Measurements from ENCODE around the gene ZBTB25.

Gene ZBTB25

GRCh38 chr14:64478634-64479250 is 24.9 kb downstream of the ZBTB25 start:
- DNase-seq (ENCODE audit: low read depth in 2 of 2), result no peak

DNA sequence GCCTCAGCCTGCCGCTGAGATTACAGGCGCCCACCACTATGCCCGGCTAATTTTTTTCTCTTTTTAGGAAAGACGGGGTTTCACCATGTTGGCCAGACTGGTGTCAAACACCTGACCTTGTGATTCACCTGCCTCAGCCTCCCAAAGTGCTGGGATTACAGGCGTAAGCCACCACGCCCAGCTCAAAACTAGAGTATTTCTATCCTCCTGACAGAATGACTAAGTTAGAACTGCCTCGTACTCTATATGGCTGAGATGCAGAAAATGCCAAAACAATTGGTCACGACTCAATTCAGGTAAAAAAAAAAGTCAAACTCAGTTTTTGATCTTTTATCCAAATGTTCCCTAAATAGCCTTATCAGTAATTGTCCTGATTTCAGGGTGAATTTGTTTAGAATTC is 27.2 kb downstream of the ZBTB25 start:
- no peak for DNase-seq (ENCODE audit: low read depth in 2 of 2)

GRCh38 chr14:64475585-64476273 is 27.9 kb downstream of the ZBTB25 start:
- DNase-seq (ENCODE audit: low read depth in 2 of 2), result no peak

DNA sequence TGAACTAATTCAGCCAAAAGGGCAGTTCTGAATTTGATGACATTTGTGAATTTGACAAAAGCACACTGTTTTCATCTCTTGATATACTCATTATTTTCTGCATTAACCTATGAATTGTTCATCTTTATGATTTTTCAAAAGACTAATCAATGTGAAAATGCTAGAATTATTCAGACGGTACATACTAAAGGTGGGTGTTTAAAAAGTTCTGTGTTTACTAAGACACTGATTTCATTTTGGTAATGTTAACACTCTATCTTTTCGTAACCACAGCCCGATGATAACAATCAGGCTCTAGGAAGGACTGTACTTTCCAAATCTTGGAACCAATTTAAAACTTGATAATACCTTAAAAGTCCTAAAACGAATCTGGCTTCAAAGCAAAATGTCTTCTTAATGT is 28.9 kb downstream of the ZBTB25 start:
- no peak for DNase-seq (ENCODE audit: low read depth in 2 of 2)

DNA sequence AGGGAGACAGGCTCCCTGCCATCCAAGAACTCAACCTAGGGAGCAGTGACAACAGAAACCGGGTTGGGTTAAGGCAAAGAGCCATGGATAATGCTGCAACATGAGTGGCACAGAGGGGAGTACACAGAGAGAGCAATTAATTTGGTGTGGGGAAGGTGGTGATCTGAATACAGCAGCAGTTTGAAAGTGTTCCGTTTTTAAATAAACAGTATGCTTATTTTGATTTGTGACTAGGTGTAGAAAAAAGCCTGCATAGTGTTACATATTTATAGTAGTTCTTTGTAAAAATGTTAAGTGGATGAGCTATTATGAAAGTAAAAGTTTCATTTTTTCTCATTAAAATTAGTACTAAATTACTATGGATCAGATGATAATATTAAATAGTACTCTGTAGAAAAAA is 29.6 kb downstream of the ZBTB25 start:
- DNase-seq (ENCODE audit: low read depth in 2 of 2), result no peak

DNA sequence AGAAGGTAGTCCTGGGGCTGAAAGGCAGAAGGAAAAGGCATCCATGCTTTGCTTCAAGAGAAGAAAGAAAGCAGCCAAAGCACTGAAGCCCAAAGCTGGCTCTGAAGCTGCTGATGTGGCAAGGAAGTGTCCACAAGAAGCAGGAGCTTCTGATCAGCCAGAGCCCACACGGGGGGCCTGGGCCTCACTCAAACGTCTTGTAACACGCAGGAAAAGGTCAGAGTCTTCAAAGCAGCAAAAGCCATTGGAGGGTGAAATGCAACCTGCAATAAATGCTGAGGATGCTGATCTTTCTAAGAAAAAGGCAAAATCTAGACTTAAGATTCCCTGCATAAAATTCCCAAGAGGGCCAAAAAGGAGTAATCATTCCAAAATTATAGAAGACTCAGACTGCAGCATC is 35.2 kb downstream of the ZBTB25 start:
- no peak for DNase-seq (ENCODE audit: low read depth in 2 of 2)

DNA sequence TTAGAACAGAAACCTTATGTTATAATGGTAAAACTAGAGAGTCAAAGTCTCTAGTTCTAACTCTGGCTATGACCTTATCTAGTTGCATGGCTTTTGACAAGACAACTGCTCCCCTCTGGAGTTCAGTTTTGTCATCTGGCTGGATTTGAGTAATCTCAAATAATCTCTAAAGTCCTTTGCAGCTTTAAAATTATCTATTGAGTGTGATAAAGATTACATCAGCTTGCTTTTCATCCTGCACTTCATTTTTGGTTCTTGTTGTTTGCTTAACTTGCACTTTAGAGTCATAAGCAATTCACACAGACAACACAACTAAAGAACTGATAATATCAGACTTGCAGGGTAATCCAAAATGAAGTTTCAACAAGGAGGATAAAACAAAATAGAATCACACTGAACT is 36.1 kb downstream of the ZBTB25 start:
- DNase-seq (ENCODE audit: low read depth in 2 of 2), result no peak

DNA sequence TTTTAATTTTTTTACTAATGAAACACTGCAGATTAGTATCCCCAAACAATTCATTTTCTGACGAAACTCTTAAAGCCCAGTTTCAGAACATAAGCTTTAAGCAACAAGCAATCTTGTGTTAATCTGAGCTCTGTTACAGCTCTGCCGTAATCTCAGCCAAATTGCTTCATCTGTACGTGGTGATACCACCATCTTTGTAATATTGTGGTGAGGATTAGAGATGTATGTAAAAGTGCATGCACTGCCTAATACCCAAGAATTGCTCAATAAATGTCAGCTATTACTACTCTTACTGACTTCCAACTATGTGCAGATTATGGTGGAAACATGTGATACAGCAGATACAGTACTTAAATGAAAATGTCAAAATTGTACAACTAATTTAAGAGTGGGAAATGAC is 36.5 kb downstream of the ZBTB25 start:
- no peak for DNase-seq (ENCODE audit: low read depth in 2 of 2)

- no peak for DNase-seq (ENCODE audit: low read depth in 2 of 2)
Observed at GRCh38 chr14:64465831-64466554, 37.6 kb downstream of the ZBTB25 start.

DNA sequence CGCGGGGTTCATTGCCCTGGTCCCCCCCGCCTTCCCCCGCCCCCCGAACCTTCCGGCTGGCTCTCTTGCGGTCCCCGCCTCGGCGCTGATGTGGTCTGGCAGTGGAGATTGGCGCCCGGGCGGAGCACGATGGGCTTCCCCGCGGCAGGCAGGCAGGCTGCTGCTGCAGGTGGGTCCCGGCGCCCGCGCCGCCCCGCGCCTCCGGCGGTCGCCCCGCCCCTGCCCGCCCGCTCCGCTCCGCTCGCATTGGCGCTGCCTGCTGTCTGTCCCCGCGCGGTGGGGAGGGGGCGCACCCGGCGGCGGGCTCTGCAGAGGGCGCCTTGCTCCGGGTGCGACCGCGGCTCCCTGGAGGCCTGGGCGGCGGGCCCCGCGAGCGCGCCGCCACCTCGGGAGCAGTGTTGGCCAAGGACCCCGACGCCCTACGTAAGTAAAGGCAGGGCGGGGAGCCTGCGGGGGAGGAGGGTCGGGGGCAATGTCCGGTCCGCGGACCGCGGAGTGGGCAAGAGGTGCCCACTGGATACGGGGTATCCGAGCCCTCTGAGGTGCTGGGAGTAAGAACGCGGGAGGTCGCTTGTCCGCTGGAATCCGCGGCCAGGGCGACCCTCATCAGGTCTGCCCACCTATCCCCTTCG is 38.3 kb downstream of the ZBTB25 start, which contains the start of gene AKAP5:
Gene AKAP5, plus strand, starts transcription at position 309 of the 632 bp plus-strand sequence. CDS start 2,896 bp downstream, outside the sequence.
- DNase-seq (ENCODE audit: low read depth in 2 of 2), result peak; percentile 23 to 32

DNA sequence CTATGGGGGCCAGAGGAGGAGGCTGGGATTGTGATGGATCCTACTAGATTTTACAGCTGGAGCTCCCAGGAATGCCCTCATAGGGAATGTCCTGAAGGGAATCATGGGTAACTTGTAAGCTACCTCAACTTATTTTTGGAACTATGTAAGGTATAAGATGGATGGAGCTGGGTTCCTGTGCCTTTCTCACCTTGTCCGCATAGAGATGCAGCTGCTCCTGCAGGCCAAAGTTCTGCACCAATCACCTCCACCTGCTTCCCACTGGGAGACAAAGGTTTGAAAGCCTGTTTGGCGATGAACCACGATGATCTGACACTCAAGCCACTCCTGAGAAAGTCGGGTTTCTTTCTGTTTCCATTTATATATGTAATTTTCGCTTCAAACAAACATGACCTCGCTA is 39.0 kb downstream of the ZBTB25 start:
- DNase-seq (ENCODE audit: low read depth in 2 of 2), result no peak

DNA sequence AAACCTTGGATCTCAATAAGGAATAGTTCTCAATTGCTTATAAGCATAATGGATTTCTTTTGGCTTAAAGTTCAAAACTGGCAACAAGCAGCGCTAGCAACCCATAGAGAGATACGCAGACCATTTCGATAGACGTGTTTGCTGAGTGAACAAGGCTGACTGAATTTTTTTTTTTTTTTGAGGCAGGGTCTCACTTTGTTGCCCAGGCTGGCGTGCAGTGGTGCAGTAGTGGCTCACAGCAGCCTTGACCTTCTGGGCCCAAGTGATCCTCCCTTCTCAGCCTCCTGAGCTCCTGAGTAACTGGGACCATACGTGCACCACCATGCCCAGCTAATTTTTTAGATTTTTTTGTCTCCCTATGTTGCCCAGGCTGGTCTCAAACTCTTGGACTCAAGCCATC is 39.8 kb downstream of the ZBTB25 start:
- no peak for DNase-seq (ENCODE audit: low read depth in 2 of 2)

DNA sequence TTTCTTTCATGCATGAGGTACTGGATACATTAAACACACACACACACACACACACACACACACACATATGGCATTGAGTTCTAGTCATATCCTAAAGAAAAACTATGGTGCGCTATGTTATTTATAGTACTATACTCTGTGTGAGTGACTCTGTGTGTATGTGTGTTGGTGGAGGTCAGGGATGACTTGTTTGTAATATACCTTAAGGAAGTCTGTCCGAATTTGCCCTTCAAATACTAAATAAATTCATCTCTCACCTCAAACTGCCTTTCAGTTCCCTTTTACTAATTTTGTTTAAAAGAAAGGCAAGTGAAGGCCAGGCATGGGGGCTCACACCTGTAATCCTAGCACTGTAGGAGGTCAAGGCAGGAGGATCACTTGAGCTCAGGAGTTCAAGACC is 40.4 kb downstream of the ZBTB25 start:
- DNase-seq (ENCODE audit: low read depth in 2 of 2), result no peak

GRCh38 chr14:64461221-64461620 is 42.4 kb downstream of the ZBTB25 start:
- no peak for DNase-seq (ENCODE audit: low read depth in 2 of 2)

- DNase-seq (ENCODE audit: low read depth in 2 of 2), result no peak
Observed at GRCh38 chr14:64459405-64460136, 44.1 kb downstream of the ZBTB25 start.

GRCh38 chr14:64454671-64455070 is 49.0 kb downstream of the ZBTB25 start:
- DNase-seq (ENCODE audit: low read depth in 2 of 2), result no peak

DNA sequence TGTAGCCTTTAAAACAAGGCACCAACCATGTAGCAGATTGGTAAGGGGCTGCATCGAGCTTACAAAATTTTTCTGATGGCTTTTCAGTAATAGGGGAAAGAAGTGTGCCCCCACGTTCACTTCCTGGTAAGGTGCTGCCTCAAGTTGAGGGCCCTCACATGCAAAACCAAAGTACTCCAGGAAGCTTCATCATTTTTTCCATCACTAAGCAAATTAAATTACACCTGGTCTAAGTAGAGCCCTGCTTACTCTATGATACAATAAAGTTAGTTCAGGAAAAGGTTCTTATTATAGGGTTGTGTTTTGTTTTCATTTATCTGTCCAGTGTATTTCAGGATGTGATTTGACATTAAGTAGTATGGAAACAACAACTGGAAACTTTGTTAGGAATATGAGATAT is 53.4 kb downstream of the ZBTB25 start:
- DNase-seq (ENCODE audit: low read depth in 2 of 2), result no peak

GRCh38 chr14:64447876-64448670 is 55.6 kb downstream of the ZBTB25 start:
- DNase-seq (ENCODE audit: low read depth in 2 of 2), result no peak

DNA sequence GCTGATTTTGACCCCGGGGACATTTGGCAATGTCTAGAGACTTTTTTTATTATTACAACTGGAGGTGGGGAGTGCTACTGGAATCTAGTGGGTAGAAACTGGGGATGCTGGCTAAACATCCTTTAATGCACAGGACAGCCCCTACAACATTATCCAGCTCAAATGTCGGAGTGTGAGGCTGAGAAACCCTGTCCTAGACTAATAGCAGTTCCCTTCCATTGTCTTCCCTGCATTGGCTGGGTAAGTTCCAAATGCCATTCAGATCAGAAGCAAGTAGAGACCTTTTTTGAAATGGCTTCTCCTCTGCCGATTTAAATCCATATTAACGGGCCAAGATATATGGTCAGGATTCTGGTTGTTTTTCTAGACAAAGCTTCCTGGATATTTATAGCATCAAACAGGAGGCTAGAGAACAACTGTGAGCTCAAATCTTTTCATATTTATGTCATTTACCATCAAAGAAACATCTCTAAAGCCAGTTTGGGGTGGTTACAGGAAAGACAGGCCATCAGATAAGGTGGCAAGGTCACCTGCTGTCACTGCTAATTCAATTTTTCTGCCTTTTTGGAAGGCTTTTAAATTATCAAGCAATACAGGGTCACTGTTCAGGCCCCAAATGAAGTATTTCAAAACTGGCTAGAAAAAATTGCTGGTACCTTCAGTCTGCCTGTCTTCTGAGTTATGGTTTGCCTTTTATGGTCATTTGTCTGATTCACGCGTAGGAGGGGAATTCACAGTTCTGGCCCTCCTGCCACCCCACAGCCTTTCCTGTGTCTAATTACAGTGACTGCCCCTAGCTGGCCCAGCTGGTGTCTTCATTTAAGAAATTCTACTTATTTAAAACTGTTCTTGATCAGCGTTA is 58.4 kb downstream of the ZBTB25 start:
- peak in 1 of 2 donors; percentile 33 for DNase-seq (ENCODE audit: low read depth in 2 of 2)

GRCh38 chr14:64444140-64444539 is 59.5 kb downstream of the ZBTB25 start:
- no peak for DNase-seq (ENCODE audit: low read depth in 2 of 2)

All from stimulated activated CD4-positive, alpha-beta T cell treated with anti-CD3 and anti-CD28 coated beads, Interleukin-15, amount 100 ng/mL, for 48 hours (primary cell).